ENCODE measurements around the gene ARFGAP1.

Gene ARFGAP1

GRCh38 chr20:63272105-63273058 lies at the start of gene ARFGAP1:
ARFGAP1 (plus strand) TSS chr20:63272813; CDS start chr20:63275581, 2,768 bp downstream.
- peak; percentile 83 for DNase-seq (ENCODE audit: low spot score)

- DNase-seq (ENCODE audit: low spot score), result no peak
Measured at GRCh38 chr20:63223121-63223825, 49.3 kb upstream of the ARFGAP1 start.

- DNase-seq (ENCODE audit: low spot score), result no peak
Measured at GRCh38 chr20:63223826-63224207, 48.8 kb upstream of the ARFGAP1 start.

- DNase-seq (ENCODE audit: low spot score), result no peak
Measured at GRCh38 chr20:63224412-63225081, 48.1 kb upstream of the ARFGAP1 start.

- no peak for DNase-seq (ENCODE audit: low spot score)
Measured at GRCh38 chr20:63225082-63225454, 47.5 kb upstream of the ARFGAP1 start.

GRCh38 chr20:63226042-63226943 lies 46.3 kb upstream of the ARFGAP1 start:
- DNase-seq (ENCODE audit: low spot score), result no peak

GRCh38 chr20:63227260-63227659 lies 45.4 kb upstream of the ARFGAP1 start:
- DNase-seq (ENCODE audit: low spot score), result no peak

GRCh38 chr20:63228806-63229205 lies 43.8 kb upstream of the ARFGAP1 start:
- DNase-seq (ENCODE audit: low spot score), result no peak

GRCh38 chr20:63230800-63231268 lies 41.8 kb upstream of the ARFGAP1 start:
- DNase-seq (ENCODE audit: low spot score), result peak; percentile 70

- DNase-seq (ENCODE audit: low spot score), result no peak
Measured at GRCh38 chr20:63232235-63233060, 40.2 kb upstream of the ARFGAP1 start.

- no peak for DNase-seq (ENCODE audit: low spot score)
Measured at GRCh38 chr20:63233061-63233344, 39.6 kb upstream of the ARFGAP1 start.

- no peak for DNase-seq (ENCODE audit: low spot score)
Measured at GRCh38 chr20:63233924-63234323, 38.7 kb upstream of the ARFGAP1 start.

- DNase-seq (ENCODE audit: low spot score), result no peak
Measured at GRCh38 chr20:63234693-63235398, 37.8 kb upstream of the ARFGAP1 start.

GRCh38 chr20:63235399-63235983 lies 37.1 kb upstream of the ARFGAP1 start, which contains the start of gene BIRC7:
BIRC7 (plus strand) TSS chr20:63235905; CDS start chr20:63236097, 192 bp downstream.
- no peak for DNase-seq (ENCODE audit: low spot score)

GRCh38 chr20:63236116-63236837 lies 36.3 kb upstream of the ARFGAP1 start:
- no peak for DNase-seq (ENCODE audit: low spot score)

GRCh38 chr20:63238031-63238430 lies 34.6 kb upstream of the ARFGAP1 start:
- no peak for DNase-seq (ENCODE audit: low spot score)

- peak; percentile 40 for DNase-seq (ENCODE audit: low spot score)
Measured at GRCh38 chr20:63238514-63239125, 34.0 kb upstream of the ARFGAP1 start.

GRCh38 chr20:63239431-63239830 lies 33.2 kb upstream of the ARFGAP1 start:
- DNase-seq (ENCODE audit: low spot score), result no peak
